ENCODE data around the gene ADCK1.

GRCh38 chr14:77880056-77880455 lies 80.1 kb downstream of the ADCK1 start:
- TF ChIP-seq, protein P1, sequence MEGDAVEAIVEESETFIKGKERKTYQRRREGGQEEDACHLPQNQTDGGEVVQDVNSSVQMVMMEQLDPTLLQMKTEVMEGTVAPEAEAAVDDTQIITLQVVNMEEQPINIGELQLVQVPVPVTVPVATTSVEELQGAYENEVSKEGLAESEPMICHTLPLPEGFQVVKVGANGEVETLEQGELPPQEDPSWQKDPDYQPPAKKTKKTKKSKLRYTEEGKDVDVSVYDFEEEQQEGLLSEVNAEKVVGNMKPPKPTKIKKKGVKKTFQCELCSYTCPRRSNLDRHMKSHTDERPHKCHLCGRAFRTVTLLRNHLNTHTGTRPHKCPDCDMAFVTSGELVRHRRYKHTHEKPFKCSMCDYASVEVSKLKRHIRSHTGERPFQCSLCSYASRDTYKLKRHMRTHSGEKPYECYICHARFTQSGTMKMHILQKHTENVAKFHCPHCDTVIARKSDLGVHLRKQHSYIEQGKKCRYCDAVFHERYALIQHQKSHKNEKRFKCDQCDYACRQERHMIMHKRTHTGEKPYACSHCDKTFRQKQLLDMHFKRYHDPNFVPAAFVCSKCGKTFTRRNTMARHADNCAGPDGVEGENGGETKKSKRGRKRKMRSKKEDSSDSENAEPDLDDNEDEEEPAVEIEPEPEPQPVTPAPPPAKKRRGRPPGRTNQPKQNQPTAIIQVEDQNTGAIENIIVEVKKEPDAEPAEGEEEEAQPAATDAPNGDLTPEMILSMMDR (conservative IDR thresholded peaks at IDR 0.05; ENCODE audit: low read depth in 2 of 2): no peak
- TF ChIP-seq EZH2phosphoT487 (IDR thresholded peaks at IDR 0.05; ENCODE audit: unreplicated experiment) (no peak), JUNB (IDR thresholded peaks at IDR 0.05; ENCODE audit: unreplicated experiment) (no peak), EZH2 (IDR thresholded peaks at IDR 0.05; ENCODE audit: low read depth, unreplicated experiment) (no peak), POLR2AphosphoS5 (IDR thresholded peaks at IDR 0.05; ENCODE audit: low read depth) (no peak), CREB1 (CRISPR knock-in tag; IDR thresholded peaks at IDR 0.05; ENCODE audit: low read depth) (no peak), ZNF331 (CRISPR knock-in tag; IDR thresholded peaks at IDR 0.05; ENCODE audit: low read depth) (no peak), ETS1 (IDR thresholded peaks at IDR 0.05) (no peak), NANOG (IDR thresholded peaks at IDR 0.05; ENCODE audit: borderline replicate concordance) (no peak), STAT1 (IDR thresholded peaks at IDR 0.05; ENCODE audit: unreplicated experiment) (no peak)
- TF ChIP-seq, protein P2, sequence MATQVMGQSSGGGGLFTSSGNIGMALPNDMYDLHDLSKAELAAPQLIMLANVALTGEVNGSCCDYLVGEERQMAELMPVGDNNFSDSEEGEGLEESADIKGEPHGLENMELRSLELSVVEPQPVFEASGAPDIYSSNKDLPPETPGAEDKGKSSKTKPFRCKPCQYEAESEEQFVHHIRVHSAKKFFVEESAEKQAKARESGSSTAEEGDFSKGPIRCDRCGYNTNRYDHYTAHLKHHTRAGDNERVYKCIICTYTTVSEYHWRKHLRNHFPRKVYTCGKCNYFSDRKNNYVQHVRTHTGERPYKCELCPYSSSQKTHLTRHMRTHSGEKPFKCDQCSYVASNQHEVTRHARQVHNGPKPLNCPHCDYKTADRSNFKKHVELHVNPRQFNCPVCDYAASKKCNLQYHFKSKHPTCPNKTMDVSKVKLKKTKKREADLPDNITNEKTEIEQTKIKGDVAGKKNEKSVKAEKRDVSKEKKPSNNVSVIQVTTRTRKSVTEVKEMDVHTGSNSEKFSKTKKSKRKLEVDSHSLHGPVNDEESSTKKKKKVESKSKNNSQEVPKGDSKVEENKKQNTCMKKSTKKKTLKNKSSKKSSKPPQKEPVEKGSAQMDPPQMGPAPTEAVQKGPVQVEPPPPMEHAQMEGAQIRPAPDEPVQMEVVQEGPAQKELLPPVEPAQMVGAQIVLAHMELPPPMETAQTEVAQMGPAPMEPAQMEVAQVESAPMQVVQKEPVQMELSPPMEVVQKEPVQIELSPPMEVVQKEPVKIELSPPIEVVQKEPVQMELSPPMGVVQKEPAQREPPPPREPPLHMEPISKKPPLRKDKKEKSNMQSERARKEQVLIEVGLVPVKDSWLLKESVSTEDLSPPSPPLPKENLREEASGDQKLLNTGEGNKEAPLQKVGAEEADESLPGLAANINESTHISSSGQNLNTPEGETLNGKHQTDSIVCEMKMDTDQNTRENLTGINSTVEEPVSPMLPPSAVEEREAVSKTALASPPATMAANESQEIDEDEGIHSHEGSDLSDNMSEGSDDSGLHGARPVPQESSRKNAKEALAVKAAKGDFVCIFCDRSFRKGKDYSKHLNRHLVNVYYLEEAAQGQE (IDR thresholded peaks at IDR 0.05; ENCODE audit: unreplicated experiment): no peak
- TF ChIP-seq, protein P3, sequence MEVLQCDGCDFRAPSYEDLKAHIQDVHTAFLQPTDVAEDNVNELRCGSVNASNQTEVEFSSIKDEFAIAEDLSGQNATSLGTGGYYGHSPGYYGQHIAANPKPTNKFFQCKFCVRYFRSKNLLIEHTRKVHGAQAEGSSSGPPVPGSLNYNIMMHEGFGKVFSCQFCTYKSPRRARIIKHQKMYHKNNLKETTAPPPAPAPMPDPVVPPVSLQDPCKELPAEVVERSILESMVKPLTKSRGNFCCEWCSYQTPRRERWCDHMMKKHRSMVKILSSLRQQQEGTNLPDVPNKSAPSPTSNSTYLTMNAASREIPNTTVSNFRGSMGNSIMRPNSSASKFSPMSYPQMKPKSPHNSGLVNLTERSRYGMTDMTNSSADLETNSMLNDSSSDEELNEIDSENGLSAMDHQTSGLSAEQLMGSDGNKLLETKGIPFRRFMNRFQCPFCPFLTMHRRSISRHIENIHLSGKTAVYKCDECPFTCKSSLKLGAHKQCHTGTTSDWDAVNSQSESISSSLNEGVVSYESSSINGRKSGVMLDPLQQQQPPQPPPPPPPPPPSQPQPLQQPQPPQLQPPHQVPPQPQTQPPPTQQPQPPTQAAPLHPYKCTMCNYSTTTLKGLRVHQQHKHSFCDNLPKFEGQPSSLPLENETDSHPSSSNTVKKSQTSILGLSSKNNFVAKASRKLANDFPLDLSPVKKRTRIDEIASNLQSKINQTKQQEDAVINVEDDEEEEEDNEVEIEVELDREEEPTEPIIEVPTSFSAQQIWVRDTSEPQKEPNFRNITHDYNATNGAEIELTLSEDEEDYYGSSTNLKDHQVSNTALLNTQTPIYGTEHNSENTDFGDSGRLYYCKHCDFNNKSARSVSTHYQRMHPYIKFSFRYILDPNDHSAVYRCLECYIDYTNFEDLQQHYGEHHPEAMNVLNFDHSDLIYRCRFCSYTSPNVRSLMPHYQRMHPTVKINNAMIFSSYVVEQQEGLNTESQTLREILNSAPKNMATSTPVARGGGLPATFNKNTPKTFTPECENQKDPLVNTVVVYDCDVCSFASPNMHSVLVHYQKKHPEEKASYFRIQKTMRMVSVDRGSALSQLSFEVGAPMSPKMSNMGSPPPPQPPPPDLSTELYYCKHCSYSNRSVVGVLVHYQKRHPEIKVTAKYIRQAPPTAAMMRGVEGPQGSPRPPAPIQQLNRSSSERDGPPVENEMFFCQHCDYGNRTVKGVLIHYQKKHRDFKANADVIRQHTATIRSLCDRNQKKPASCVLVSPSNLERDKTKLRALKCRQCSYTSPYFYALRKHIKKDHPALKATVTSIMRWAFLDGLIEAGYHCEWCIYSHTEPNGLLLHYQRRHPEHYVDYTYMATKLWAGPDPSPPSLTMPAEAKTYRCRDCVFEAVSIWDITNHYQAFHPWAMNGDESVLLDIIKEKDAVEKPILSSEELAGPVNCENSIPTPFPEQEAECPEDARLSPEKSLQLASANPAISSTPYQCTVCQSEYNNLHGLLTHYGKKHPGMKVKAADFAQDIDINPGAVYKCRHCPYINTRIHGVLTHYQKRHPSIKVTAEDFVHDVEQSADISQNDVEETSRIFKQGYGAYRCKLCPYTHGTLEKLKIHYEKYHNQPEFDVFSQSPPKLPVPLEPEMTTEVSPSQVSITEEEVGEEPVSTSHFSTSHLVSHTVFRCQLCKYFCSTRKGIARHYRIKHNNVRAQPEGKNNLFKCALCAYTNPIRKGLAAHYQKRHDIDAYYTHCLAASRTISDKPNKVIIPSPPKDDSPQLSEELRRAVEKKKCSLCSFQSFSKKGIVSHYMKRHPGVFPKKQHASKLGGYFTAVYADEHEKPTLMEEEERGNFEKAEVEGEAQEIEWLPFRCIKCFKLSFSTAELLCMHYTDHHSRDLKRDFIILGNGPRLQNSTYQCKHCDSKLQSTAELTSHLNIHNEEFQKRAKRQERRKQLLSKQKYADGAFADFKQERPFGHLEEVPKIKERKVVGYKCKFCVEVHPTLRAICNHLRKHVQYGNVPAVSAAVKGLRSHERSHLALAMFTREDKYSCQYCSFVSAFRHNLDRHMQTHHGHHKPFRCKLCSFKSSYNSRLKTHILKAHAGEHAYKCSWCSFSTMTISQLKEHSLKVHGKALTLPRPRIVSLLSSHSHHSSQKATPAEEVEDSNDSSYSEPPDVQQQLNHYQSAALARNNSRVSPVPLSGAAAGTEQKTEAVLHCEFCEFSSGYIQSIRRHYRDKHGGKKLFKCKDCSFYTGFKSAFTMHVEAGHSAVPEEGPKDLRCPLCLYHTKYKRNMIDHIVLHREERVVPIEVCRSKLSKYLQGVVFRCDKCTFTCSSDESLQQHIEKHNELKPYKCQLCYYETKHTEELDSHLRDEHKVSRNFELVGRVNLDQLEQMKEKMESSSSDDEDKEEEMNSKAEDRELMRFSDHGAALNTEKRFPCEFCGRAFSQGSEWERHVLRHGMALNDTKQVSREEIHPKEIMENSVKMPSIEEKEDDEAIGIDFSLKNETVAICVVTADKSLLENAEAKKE (CRISPR knock-in tag; IDR thresholded peaks at IDR 0.05): no peak
